Spleen (tissue), 11 donors: ENCODE measurements around the gene PPP2R5E. TPM values are rescaled to one million over a fixed set of nuclear protein-coding genes. Genes with fewer than 3 reads are reported as not detected.

ENCODE experiments used
- DNase-seq: peaks from one replicate; pipeline ENCODE4 v3.0.0-alpha.2; 2020
- H3K27ac ChIP-seq, 8 donors: fragments of 200-600 bp; sonication (generic) in 7 of 8; 1 replicate in 4 of 8; 2 replicates in 4 of 8; pipeline versions ENCODE4 v1.5.0 to v1.8.0; 2016 to 2021; ENCODE audit warnings: inconsistent platforms in 4 of 8, mild to moderate bottlenecking in 4 of 8, moderate library complexity in 1 of 8
- H3K27me3 ChIP-seq, 7 donors: fragments of 200-600 bp; sonication (generic) in 6 of 7; replicated peaks in 1 of 7; 1 replicate in 4 of 7; 2 replicates in 3 of 7; pipeline versions ENCODE4 v1.5.0 to v1.8.0; 2016 to 2021; ENCODE audit warnings: inconsistent platforms in 3 of 7, mild to moderate bottlenecking in 1 of 7
- H3K36me3 ChIP-seq, 6 donors: fragments of 200-600 bp; sonication (generic) in 5 of 6; 1 replicate in 4 of 6; 2 replicates in 2 of 6; pipeline versions ENCODE4 v1.5.0 to v1.8.0; 2016 to 2021; ENCODE audit warnings: inconsistent platforms in 2 of 6
- H3K4me1 ChIP-seq, 6 donors: fragments of 200-600 bp; sonication (generic) in 5 of 6; 1 replicate in 3 of 6; 2 replicates in 3 of 6; pipeline versions ENCODE4 v1.5.0 to v1.8.0; 2016 to 2021; ENCODE audit warnings: inconsistent platforms in 3 of 6
- H3K4me3 ChIP-seq, 8 donors: fragments of 200-600 bp; sonication (generic) in 7 of 8; 1 replicate in 4 of 8; 2 replicates in 4 of 8; pipeline versions ENCODE4 v1.5.0 to v1.8.0; 2016 to 2021; ENCODE audit warnings: inconsistent platforms in 4 of 8, mild to moderate bottlenecking in 4 of 8, moderate library complexity in 2 of 8
- H3K9me3 ChIP-seq, 8 donors: fragments of 200-600 bp; sonication (generic) in 7 of 8; 1 replicate in 4 of 8; 2 replicates in 4 of 8; pipeline versions ENCODE4 v1.5.0 to v1.8.0; 2016 to 2021; ENCODE audit warnings: inconsistent platforms in 4 of 8
- POLR2A ChIP-seq, 3 donors: fragments of 450-650 bp; IDR thresholded peaks; one replicate each; pipeline ENCODE4 v1.5.1; 2017; ENCODE audit warnings: antibody characterized with exemption in 3 of 3, mild to moderate bottlenecking in 1 of 3
- POLR2AphosphoS5 ChIP-seq, 3 donors: sonication (generic); formaldehyde crosslinking; IDR thresholded peaks; one replicate each; pipeline ENCODE4 v1.5.1; 2017; ENCODE audit warnings: antibody characterized with exemption in 3 of 3
- WGBS, 5 donors: extraction: QIAGEN DNeasy Blood & Tissue Kit in 3 of 5; methylation state at CpG; one replicate each; pipeline versions ENCODE4 v1.1.5 to v1.1.7; 2013 to 2018; 5-methylcytosine and 5-hydroxymethylcytosine counted together
- intact Hi-C: fragments of 100-400 bp; cut with DNase I; formaldehyde crosslinking; loops from one replicate; pipeline ENCODE4 v1.15.0; 2023; ENCODE audit warnings: low total_unique reads
- polyA plus RNA-seq, 3 donors: library from polyadenylated mRNA; stranded (reverse); fragments of 200-250 nt; gene quantifications; one replicate each; pipeline ENCODE4 v1.2.1, GENCODE V29; 2013
- total RNA-seq, 7 donors: library from RNA; depleted of rRNA in 3 of 7; stranded (reverse); fragments of >200 nt in 3 of 7; fragmentation: NEBNext Ultra II Directional in 4 of 7; extraction: Animal tissue kit (Norgen Biotek cat#: 25700) in 4 of 7; gene quantifications; one replicate each; pipeline versions ENCODE4 v1.1.0 to v1.2.1, GENCODE V29; 2016 to 2021
- TF ChIP-seq, protein P1 (sequence below), 11 experiments: fragments of 200-600 bp in 7 of 11; fragments of 450-650 bp in 4 of 11; sonication (generic) in 4 of 11; IDR thresholded peaks in 8 of 11; conservative IDR thresholded peaks in 3 of 11; 1 replicate in 7 of 11; 2 replicates in 4 of 11; pipeline versions ENCODE4 v1.4.0 to v1.8.0; 2016 to 2021; ENCODE audit warnings: antibody characterized with exemption in 11 of 11, inconsistent platforms in 4 of 11, mild to moderate bottlenecking in 1 of 11
- donor health status: healthy with polysubstance abuse.
- donor health status: DM: no; HTN: no; CAD: no; lungs with moderate emphysema.
- donor health status: DM: no; HTN: no; CAD: no.
- donor health status: Bipolar disorder and iron deficiency.
- donor health status: healthy.
- donor health status: DM: no; HTN: no; CAD: no.
- donor health status: DM: yes; HTN: yes; CAD: no.

The PPP2R5E gene
- total and polyA plus RNA-seq, 10 donors, result 6.1 to 42.3 (median 29.1) TPM

DNA sequence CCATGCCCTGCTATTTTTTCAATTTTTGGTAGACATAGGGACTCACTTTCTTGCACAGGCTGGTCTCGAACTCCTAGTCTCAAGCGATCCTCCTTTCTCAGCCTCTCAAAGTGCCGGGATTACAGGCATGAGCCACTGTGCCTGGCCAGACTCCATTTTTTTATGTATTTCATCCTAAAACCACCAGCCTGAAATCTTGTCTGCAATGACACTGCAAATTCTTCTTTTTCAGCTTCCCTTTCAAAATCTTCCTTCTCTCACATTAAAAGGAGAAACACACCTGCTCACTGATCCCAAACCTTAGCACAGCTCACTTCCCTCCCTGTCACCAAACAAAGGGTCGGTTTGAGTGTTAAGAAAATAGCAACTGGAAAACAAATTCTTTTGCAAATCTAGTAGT lies 62.6 kb downstream of the PPP2R5E start:
- 71 to 88% (median 82%) methylated on average over 4 of the region's 4 CpGs for WGBS, 5 donors

DNA sequence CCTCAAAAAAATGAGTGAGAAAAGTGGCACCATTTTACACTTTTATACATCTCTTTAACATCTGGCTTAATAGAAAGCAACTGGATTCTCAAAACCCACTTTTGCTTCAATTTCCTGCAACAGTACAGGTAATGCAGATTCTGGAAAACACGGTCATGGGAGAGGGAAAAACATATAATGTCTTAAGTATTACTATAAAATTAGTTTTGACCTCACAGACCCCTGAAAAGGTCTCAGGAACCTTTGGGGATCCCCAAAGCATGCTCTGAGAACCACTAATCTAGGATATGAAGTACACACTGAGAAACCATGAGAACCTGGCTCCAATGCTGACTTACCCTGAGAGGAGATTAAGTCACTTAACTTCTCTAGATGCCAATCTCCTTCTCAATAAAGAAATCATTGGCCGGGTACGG lies 64.7 kb downstream of the PPP2R5E start:
- no peaks in the 10 kb centered on the region for H3K27me3 ChIP-seq
- peak overlapping the region in 2 of 8 donors; percentile 10 to 36 for H3K4me3 ChIP-seq
- TF ChIP-seq POLR2AphosphoS5 (IDR thresholded peaks at IDR 0.05) (no peak), POLR2A (IDR thresholded peaks at IDR 0.05) (no peak)
- TF ChIP-seq, protein P1, sequence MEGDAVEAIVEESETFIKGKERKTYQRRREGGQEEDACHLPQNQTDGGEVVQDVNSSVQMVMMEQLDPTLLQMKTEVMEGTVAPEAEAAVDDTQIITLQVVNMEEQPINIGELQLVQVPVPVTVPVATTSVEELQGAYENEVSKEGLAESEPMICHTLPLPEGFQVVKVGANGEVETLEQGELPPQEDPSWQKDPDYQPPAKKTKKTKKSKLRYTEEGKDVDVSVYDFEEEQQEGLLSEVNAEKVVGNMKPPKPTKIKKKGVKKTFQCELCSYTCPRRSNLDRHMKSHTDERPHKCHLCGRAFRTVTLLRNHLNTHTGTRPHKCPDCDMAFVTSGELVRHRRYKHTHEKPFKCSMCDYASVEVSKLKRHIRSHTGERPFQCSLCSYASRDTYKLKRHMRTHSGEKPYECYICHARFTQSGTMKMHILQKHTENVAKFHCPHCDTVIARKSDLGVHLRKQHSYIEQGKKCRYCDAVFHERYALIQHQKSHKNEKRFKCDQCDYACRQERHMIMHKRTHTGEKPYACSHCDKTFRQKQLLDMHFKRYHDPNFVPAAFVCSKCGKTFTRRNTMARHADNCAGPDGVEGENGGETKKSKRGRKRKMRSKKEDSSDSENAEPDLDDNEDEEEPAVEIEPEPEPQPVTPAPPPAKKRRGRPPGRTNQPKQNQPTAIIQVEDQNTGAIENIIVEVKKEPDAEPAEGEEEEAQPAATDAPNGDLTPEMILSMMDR (IDR thresholded peaks at IDR 0.05 in 8 of 11, conservative IDR thresholded peaks at IDR 0.05 in 3 of 11), result no peak
- no peak for DNase-seq
- 67 to 84% (median 78%) methylated on average over 3 of the region's 3 CpGs for WGBS, 5 donors
- peaks cover 8 to 84% (median 41%) of the 10 kb centered on the region in 6 donors for H3K4me1 ChIP-seq
- H3K27ac ChIP-seq, result peak overlapping the region; percentile 21 to 79 (median 68)
- H3K36me3 ChIP-seq, result no peaks in the 10 kb centered on the region
- no peaks in the 10 kb centered on the region for H3K9me3 ChIP-seq
- intact Hi-C loops, result no loop called here

More for the DNA sequence above, 62.6 kb downstream of the PPP2R5E start:
- no peaks in the 10 kb centered on the region for H3K27me3 ChIP-seq
- H3K36me3 ChIP-seq, result no peaks in the 10 kb centered on the region
- H3K4me3 ChIP-seq, result no peak overlapping the region
- intact Hi-C loops, result no loop called here
- TF ChIP-seq POLR2A (IDR thresholded peaks at IDR 0.05), result no peak
- TF ChIP-seq, protein P1 (IDR thresholded peaks at IDR 0.05 in 8 of 11, conservative IDR thresholded peaks at IDR 0.05 in 3 of 11), result no peak
- TF ChIP-seq POLR2AphosphoS5 (IDR thresholded peaks at IDR 0.05), result no peak
- no peaks in the 10 kb centered on the region for H3K9me3 ChIP-seq
- H3K27ac ChIP-seq, result peak overlapping the region in 2 of 8 donors; percentile 0 to 31
- H3K4me1 ChIP-seq, result peaks cover 16 to 87% (median 54%) of the 10 kb centered on the region in 6 donors
- no peak for DNase-seq

- no peak for TF ChIP-seq POLR2A (IDR thresholded peaks at IDR 0.05)
- no peak for TF ChIP-seq POLR2AphosphoS5 (IDR thresholded peaks at IDR 0.05)
- TF ChIP-seq, protein P1 (IDR thresholded peaks at IDR 0.05 in 8 of 11, conservative IDR thresholded peaks at IDR 0.05 in 3 of 11), result no peak
- whole genome bisulfite sequencing, 5 donors, result 0 to 7% (median 3%) methylated on average over 2 of the region's 2 CpGs
- no peaks in the 10 kb centered on the region for H3K9me3 ChIP-seq
- no peaks in the 10 kb centered on the region for H3K36me3 ChIP-seq
- peaks cover 8 to 84% (median 40%) of the 10 kb centered on the region in 6 donors for H3K4me1 ChIP-seq
- intact Hi-C loops, result no loop called here
- DNase-seq, result no peak
- H3K27ac ChIP-seq, result peak overlapping the region; percentile 29 to 79 (median 70)
- H3K4me3 ChIP-seq, result peak overlapping the region in 2 of 8 donors; percentile 10 to 36
- H3K27me3 ChIP-seq, result no peaks in the 10 kb centered on the region
Measured at GRCh38 chr14:63478010-63478409, 65.2 kb downstream of the PPP2R5E start.

DNA sequence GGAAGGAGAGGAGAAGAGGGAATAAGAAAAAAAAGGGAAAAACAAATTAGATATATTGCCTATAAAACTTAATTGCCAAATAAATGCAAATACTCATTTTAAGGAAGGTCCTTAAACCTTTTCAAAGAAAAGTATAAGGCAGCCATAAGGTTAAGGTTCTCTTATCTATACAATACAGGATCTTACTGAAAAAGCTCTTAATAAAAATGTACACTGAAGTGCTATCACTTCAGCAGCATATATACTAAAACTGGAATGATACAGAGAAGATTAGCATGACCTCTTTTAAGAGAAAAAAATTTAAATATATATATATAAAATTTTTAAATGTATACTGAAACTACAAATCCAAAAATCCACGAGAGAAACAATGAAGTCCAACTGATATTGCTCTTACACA lies 65.6 kb downstream of the PPP2R5E start:
- 30 to 47% (median 40%) methylated on average over 1 of the region's 1 CpG for WGBS, 5 donors

More for the DNA sequence above, 65.6 kb downstream of the PPP2R5E start:
- Histone ChIP-seq H3K36me3 (no peaks in the 10 kb centered on the region), H3K4me1 (peaks cover 8 to 84% (median 42%) of the 10 kb centered on the region in 6 donors), H3K27me3 (no peaks in the 10 kb centered on the region), H3K9me3 (no peaks in the 10 kb centered on the region), H3K27ac (peak overlapping the region; percentile 29 to 79 (median 70)), H3K4me3 (peak overlapping the region in 2 of 8 donors; percentile 10 to 36)
- TF ChIP-seq, protein P1 (IDR thresholded peaks at IDR 0.05 in 8 of 11, conservative IDR thresholded peaks at IDR 0.05 in 3 of 11), result no peak
- TF ChIP-seq POLR2A (IDR thresholded peaks at IDR 0.05), result no peak
- TF ChIP-seq POLR2AphosphoS5 (IDR thresholded peaks at IDR 0.05), result no peak
- intact Hi-C loops, result no loop called here
- no peak for DNase-seq
